K562 (cell line): ENCODE measurements around the gene RCOR1. TPM values are rescaled to one million over a fixed set of nuclear protein-coding genes. Genes with fewer than 3 reads are reported as not detected.

Source experiments
- ATAC-seq: fragments of 200-7000 bp; cut with Tn5 transposase; 3 replicates; pipeline ENCODE4 v1.9.1; 2020; ENCODE audit warnings: moderate library complexity
- BruUV-seq: library from RNA; stranded (reverse); fragments of 400-500 nt; replicated peaks from 2 replicates; lab custom pipeline; 2021; lab: Mats Ljungman, UMichigan
- CTCF ChIA-PET: fragments of 300-600 bp; formaldehyde crosslinking; extraction: SDS; loops from one replicate; lab custom pipeline; 2021; ENCODE audit warnings: low intra/inter-chr PET ratio; lab: Yijun Ruan, JAX
- POLR2A ChIA-PET: fragments of 300-600, 350-650 bp; sonication (Branson Sonifier 250); formaldehyde crosslinking; extraction: SDS; loops from one replicate; lab custom pipeline; 2021; ENCODE audit warnings: antibody characterized with exemption, inconsistent platforms; lab: Yijun Ruan, JAX
- DNase-seq, 4 experiments: peaks; one replicate each; pipeline versions ENCODE4 v3.0.0 to v3.0.0-alpha.2; 2011 to 2018; ENCODE audit warnings: low spot score in 3 of 4, mixed read lengths in 3 of 4; ENCODE audit errors: extremely low read depth in 1 of 4
- FAIRE-seq: peaks from 2 replicates; lab custom pipeline; 2011; peaks lifted over from hg19 to GRCh38; lab: Jason Lieb, UNC
- H2AFZ ChIP-seq: 2 replicates; pipeline ENCODE4 v1.6.0; 2011; ENCODE audit warnings: low read depth, low read length, control low read depth, inconsistent platforms
- H3K27ac ChIP-seq: fragments of 200-600 bp; 3 replicates; pipeline ENCODE4 v1.8.0; 2011; ENCODE audit warnings: low read depth, mild to moderate bottlenecking, control low read depth, inconsistent platforms, low read length, moderate library complexity, mixed read lengths; ENCODE audit errors: extremely low read depth
- H3K27me3 ChIP-seq, 2 experiments: fragments of 300-600 bp in 1 of 2; 2 replicates in 1 of 2; 3 replicates in 1 of 2; pipeline versions ENCODE4 v1.6.0 to v1.8.0; 2011; ENCODE audit warnings: inconsistent platforms in 2 of 2, low read length in 2 of 2, mild to moderate bottlenecking in 1 of 2, mixed read lengths in 1 of 2, moderate library complexity in 1 of 2; ENCODE audit not compliant: control insufficient read depth in 2 of 2, insufficient read depth in 2 of 2
- H3K36me3 ChIP-seq: fragments of 300-600 bp; 3 replicates; pipeline ENCODE4 v1.8.0; 2011; ENCODE audit warnings: mild to moderate bottlenecking, low read length, inconsistent platforms; ENCODE audit not compliant: control insufficient read depth, insufficient read depth
- H3K4me1 ChIP-seq, 2 experiments: fragments of 200-600 bp in 1 of 2; replicated peaks in 1 of 2; 2 replicates in 1 of 2; 3 replicates in 1 of 2; pipeline versions ENCODE4 v1.5.1 to v1.8.0; 2011; ENCODE audit warnings: inconsistent platforms in 2 of 2, low read length in 2 of 2, mild to moderate bottlenecking in 1 of 2, mixed read lengths in 1 of 2, moderate library complexity in 1 of 2; ENCODE audit not compliant: control insufficient read depth in 2 of 2, insufficient read depth in 2 of 2
- H3K4me2 ChIP-seq: 2 replicates; pipeline ENCODE4 v1.6.1; 2011; ENCODE audit warnings: low read length, control low read depth, inconsistent platforms, mixed read lengths; ENCODE audit not compliant: insufficient read depth
- H3K4me3 ChIP-seq: fragments of 200-600 bp; sonication (generic), shearing (Covaris generic); 2 replicates; pipeline ENCODE4 v1.5.1; 2016; ENCODE audit warnings: control low read depth, inconsistent platforms
- H3K79me2 ChIP-seq: fragments of 200-600 bp; 3 replicates; pipeline ENCODE4 v1.8.0; 2011; ENCODE audit warnings: low read length, inconsistent platforms; ENCODE audit not compliant: control insufficient read depth, insufficient read depth
- H3K9ac ChIP-seq, 2 experiments: 2 replicates each; pipeline versions ENCODE4 v1.6.0 to v1.6.1; 2011; ENCODE audit warnings: low read depth in 2 of 2, low read length in 2 of 2, control low read depth in 1 of 2, inconsistent platforms in 1 of 2, mild to moderate bottlenecking in 1 of 2, mixed read lengths in 1 of 2; ENCODE audit not compliant: insufficient read depth in 1 of 2
- H3K9me1 ChIP-seq: one replicate; pipeline ENCODE4 v1.6.0; 2011; ENCODE audit warnings: inconsistent platforms, mild to moderate bottlenecking, low read length, moderate library complexity; ENCODE audit not compliant: control insufficient read depth, insufficient read depth
- H3K9me3 ChIP-seq: replicated peaks from 2 replicates; pipeline ENCODE4 v1.5.1; 2011; ENCODE audit warnings: low read depth, low read length, inconsistent platforms; ENCODE audit not compliant: control insufficient read depth, insufficient read depth
- H4K20me1 ChIP-seq: replicated peaks from 2 replicates; pipeline ENCODE4 v1.6.1; 2011; ENCODE audit warnings: low read length, inconsistent platforms, mixed read lengths; ENCODE audit not compliant: control insufficient read depth, insufficient read depth
- BRD4 ChIP-seq: fragments of 200-600 bp; sonication (generic); IDR thresholded peaks from 2 replicates; pipeline ENCODE4 v1.6.1; 2017; ENCODE audit warnings: inconsistent platforms
- NCOA6 ChIP-seq: fragments of 450-650 bp; IDR thresholded peaks from 2 replicates; pipeline ENCODE4 v1.6.1; 2017; ENCODE audit warnings: mild to moderate bottlenecking
- PATZ1 ChIP-seq: fragments of 250-450 bp; sonication (Bioruptor Pico); IDR thresholded peaks from 2 replicates; pipeline ENCODE4 v1.5.0; 2020; ENCODE audit warnings: mild to moderate bottlenecking, borderline replicate concordance
- PYGO2 ChIP-seq: fragments of 450-650 bp; IDR thresholded peaks from 2 replicates; pipeline ENCODE4 v1.6.1; 2016; ENCODE audit warnings: mild to moderate bottlenecking, missing genetic modification characterization, moderate library complexity, missing compliant biosample characterization
- RBM22 ChIP-seq: fragments of 200-400 bp; formaldehyde crosslinking; IDR thresholded peaks from 2 replicates; pipeline ENCODE4 v1.6.1; 2018; ENCODE audit warnings: low read length, low read depth; ENCODE audit not compliant: poor library complexity, severe bottlenecking
- RERE ChIP-seq: sonication (generic); formaldehyde crosslinking; IDR thresholded peaks from 2 replicates; pipeline ENCODE4 v1.8.0; 2023; ENCODE audit warnings: missing genetic modification reagents, mild to moderate bottlenecking, borderline replicate concordance
- SIN3A ChIP-seq, 2 experiments: fragments of 150-350 bp in 1 of 2; IDR thresholded peaks; 2 replicates each; pipeline ENCODE4 v1.6.1; 2011 to 2016; ENCODE audit warnings: borderline replicate concordance in 2 of 2, low read depth in 2 of 2, low read length in 2 of 2, mild to moderate bottlenecking in 2 of 2, moderate library complexity in 2 of 2; ENCODE audit not compliant: control insufficient read depth in 1 of 2
- SRSF7 ChIP-seq: fragments of 200-400 bp; formaldehyde crosslinking; optimal IDR thresholded peaks from 2 replicates; pipeline ENCODE3; 2017; ENCODE audit warnings: mild to moderate bottlenecking, low read depth, low read length
- ZBTB17 ChIP-seq: fragments of 450-650 bp; formaldehyde crosslinking; IDR thresholded peaks from 2 replicates; pipeline ENCODE4 v1.4.0; 2020; ENCODE audit warnings: mild to moderate bottlenecking
- ZNF589 ChIP-seq: fragments of 200-800 bp; sonication (Bioruptor generic); IDR thresholded peaks from 2 replicates; pipeline ENCODE4 v1.6.1; 2016; ENCODE audit warnings: low read depth, missing genetic modification characterization, missing compliant biosample characterization
- ZNF740 ChIP-seq, 3 experiments: fragments of 200-800 bp in 1 of 3; sonication (Bioruptor generic) in 1 of 3; sonication (generic) in 1 of 3; formaldehyde crosslinking in 1 of 3; IDR thresholded peaks; 2 replicates each; pipeline versions ENCODE4 v1.6.1 to v1.8.0; 2016 to 2022; ENCODE audit warnings: mild to moderate bottlenecking in 2 of 3, missing compliant biosample characterization in 2 of 3, missing genetic modification characterization in 2 of 3, missing genetic modification reagents in 1 of 3
- WGBS: fragments of 100-300 bp; shearing (Covaris generic); methylation state at CpG from one replicate; pipeline ENCODE4 v1.1.6; 2016; ENCODE audit warnings: low coverage, mixed read lengths; ENCODE audit not compliant: insufficient coverage; ENCODE audit errors: missing lambda C conversion rate; 5-methylcytosine and 5-hydroxymethylcytosine counted together
- in situ Hi-C: fragments of 300-500 bp; cut with MboI; formaldehyde crosslinking; loops from 4 replicates; pipeline ENCODE4 v1.15.0; 2018; ENCODE audit warnings: inconsistent platforms, mixed read lengths
- intact Hi-C: fragments of 100-400 bp; cut with micrococcal nuclease; formaldehyde crosslinking; loops from 2 replicates; pipeline ENCODE4 v1.14.2; 2022
- polyA plus RNA-seq, 8 experiments: library from polyadenylated mRNA; depleted of rRNA in 4 of 8; stranded (reverse) in 5 of 8; unstranded in 3 of 8; fragments of >200 nt; fragmentation: Nextera tagmentation in 2 of 8; fragmentation: Illumina TruSeq in 1 of 8; extraction: Ambion mirVana in 2 of 8; extraction: Trizol in 1 of 8; gene quantifications; 2 replicates each; pipeline versions ENCODE4 v1.2.1 to v1.2.3, GENCODE V29; 2011 to 2014; ENCODE audit warnings: inconsistent platforms in 1 of 8, missing spikeins in 1 of 8
- total RNA-seq, 7 experiments: library from RNA; depleted of rRNA in 6 of 7; stranded (reverse); fragments of >200 nt in 6 of 7; fragmentation: Illumina TruSeq in 2 of 7; extraction: Trizol in 2 of 7; gene quantifications; 2 replicates each; pipeline versions ENCODE4 v1.2.1 to v1.2.3, GENCODE V29; 2011 to 2021; ENCODE audit warnings: low replicate concordance in 1 of 7

The RCOR1 gene
- total and polyA plus RNA-seq, 9 of the 15 experiments (the other 6 are each of a cell fraction or from before 2014, with no cell fraction given), result 8.5 to 47.9 (median 20.9) TPM

DNA sequence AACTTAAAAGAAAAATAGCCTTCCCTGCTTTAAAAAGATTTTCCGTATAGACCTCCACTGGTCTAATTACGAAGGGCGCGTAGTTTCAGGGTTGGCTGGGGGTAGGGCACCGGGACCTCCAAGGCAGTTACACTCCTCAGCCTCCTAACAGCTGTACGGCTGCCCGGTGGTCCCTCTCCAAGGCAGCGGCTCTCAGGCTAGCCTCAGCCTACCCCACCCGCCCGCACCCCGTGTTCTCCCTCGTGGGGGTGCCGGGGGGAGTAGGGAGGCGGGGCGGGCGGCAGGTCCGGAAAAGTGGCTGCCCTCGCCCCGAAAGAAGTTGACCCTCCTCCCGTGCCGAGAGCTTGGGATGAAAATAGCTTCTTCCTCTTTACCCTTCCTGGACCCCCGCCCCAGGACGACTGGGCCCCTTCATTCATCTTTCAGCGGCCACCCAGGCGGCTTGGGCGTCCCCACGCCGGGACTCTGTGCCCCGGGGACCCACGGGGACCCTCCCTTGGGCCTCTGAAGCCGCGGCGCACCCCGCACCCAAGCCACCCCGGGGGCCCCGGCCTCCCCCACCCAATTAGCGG is 991 bp upstream of the RCOR1 start (continued):
- TF ChIP-seq ZNF740 (CRISPR knock-in tag; IDR thresholded peaks at IDR 0.05) (peak; percentile 64), ZNF740 (tag; IDR thresholded peaks at IDR 0.05) (no peak; a peak in 1 of 4 replicates), RBM22 (peak; percentile 9), PYGO2 (tag) (no peak), SIN3A (IDR thresholded peaks at IDR 0.05; ENCODE audit: borderline replicate concordance in 2 of 2, control insufficient read depth in 1 of 2, low read depth in 2 of 2, low read length in 2 of 2) (0 out of 4 replicates have a peak, but pooled peaks of 1 of the 2 experiments have one; percentile 42), BRD4 (0 out of 2 replicates have a peak, but pooled peaks have one; percentile 34)
- TF ChIP-seq, all 486 proteins: peak for 14

DNA sequence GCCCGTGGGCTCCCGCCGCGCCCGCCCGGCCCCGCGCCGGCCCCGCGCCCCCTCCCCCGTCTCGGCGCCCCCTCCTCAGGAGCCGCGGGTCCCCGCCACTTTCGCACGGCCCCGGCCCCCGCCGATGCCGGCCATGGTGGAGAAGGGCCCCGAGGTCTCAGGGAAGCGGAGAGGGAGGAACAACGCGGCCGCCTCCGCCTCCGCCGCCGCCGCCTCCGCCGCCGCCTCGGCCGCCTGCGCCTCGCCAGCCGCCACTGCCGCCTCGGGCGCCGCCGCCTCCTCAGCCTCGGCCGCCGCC is 263 bp downstream of the RCOR1 start:
- intact Hi-C loops, result loop anchor here (2.0 to 5.0 kb wide), 3 partner anchors 68 to 155 kb away; no protein-coding TSS in a partner anchor
- Histone ChIP-seq H3K9me3 (no peaks in the 10 kb centered on the region), H3K9me1 (no peaks in the 10 kb centered on the region), H3K27me3 (no peaks in the 10 kb centered on the region), H3K9ac (peak overlapping the region; percentile 78 to 96; a peak in 3 of 4 replicates), H3K79me2 (peaks cover 69% of the 10 kb centered on the region), H3K27ac (peak overlapping the region; percentile 84), H3K4me3 (peak overlapping the region; percentile 93), H3K36me3 (peaks cover 14% of the 10 kb centered on the region; the same call in 2 of the 3 replicates), H3K4me2 (peak overlapping the region; percentile 81; the same call in 1 of the 2 replicates), H3K4me1 (peaks cover 13 to 33% of the 10 kb centered on the region in 2 experiments; a peak in 4 of 5 replicates), H4K20me1 (no peaks in the 10 kb centered on the region), H2AFZ (no peak overlapping the region)
- no TSS peak for BruUV-seq
- in situ Hi-C loops, result no loop called here
- WGBS, result 0% methylated on average over 6 of the region's 49 CpGs
- ChIA-PET POLR2A (no interaction called here), CTCF (no interaction called here)
- ATAC-seq (no peak), FAIRE-seq (no peak), DNase-seq (no peak)
- TF ChIP-seq PATZ1 (CRISPR knock-in tag), result no peak
- no peak for TF ChIP-seq NCOA6
- no peak for TF ChIP-seq ZBTB17 (CRISPR knock-in tag)
- no peak for TF ChIP-seq RERE
- no peak for TF ChIP-seq ZNF589 (CRISPR knock-in tag)
- TF ChIP-seq SRSF7, result no peak
